Measurements from ENCODE around the gene ADAM12.

- TF ChIP-seq POLR2AphosphoS5 (IDR thresholded peaks at IDR 0.05; ENCODE audit: insufficient read depth in 1 of 2, low read depth in 1 of 2) (no peak), POLR2A (IDR thresholded peaks at IDR 0.05) (no peak), CTCF (IDR thresholded peaks at IDR 0.05) (no peak)
Measured at GRCh38 chr10:126380352-126381076, 7.8 kb downstream of the ADAM12 start.
